Neural progenitor cell (in vitro differentiated cells): ENCODE results near the gene CDC42EP1. TPM values are rescaled to one million over a fixed set of nuclear protein-coding genes. Genes with fewer than 3 reads are reported as not detected.

Experiments used
- DNase-seq: peaks from one replicate; pipeline ENCODE4 v3.0.0-alpha.2; 2016; ENCODE audit warnings: low spot score
- H2AFZ ChIP-seq: fragments of 200-600 bp; sonication (generic); replicated peaks from 2 replicates; pipeline ENCODE4 v1.6.1; 2016; ENCODE audit warnings: antibody characterized with exemption
- H3F3A ChIP-seq: fragments of 200-600 bp; sonication (generic); 2 replicates; pipeline ENCODE4 v1.6.1; 2016; ENCODE audit warnings: antibody characterized with exemption, low read depth
- H3K27ac ChIP-seq: fragments of 200-600 bp; sonication (generic); 2 replicates; pipeline ENCODE4 v1.5.1; 2016; ENCODE audit warnings: mild to moderate bottlenecking
- H3K27me3 ChIP-seq: fragments of 200-600 bp; sonication (generic); 2 replicates; pipeline ENCODE4 v1.6.1; 2016; ENCODE audit warnings: mild to moderate bottlenecking, moderate library complexity
- H3K36me3 ChIP-seq: fragments of 200-600 bp; sonication (generic); 2 replicates; pipeline ENCODE4 v1.5.1; 2016
- H3K4me1 ChIP-seq: fragments of 200-600 bp; sonication (generic); 2 replicates; pipeline ENCODE4 v1.6.1; 2016; ENCODE audit warnings: mixed run types
- H3K4me2 ChIP-seq: fragments of 200-600 bp; sonication (generic); 2 replicates; pipeline ENCODE4 v1.6.1; 2016
- H3K4me3 ChIP-seq: fragments of 200-600 bp; sonication (generic); 2 replicates; pipeline ENCODE4 v1.5.1; 2016
- H3K79me2 ChIP-seq: fragments of 200-600 bp; sonication (generic); 2 replicates; pipeline ENCODE4 v1.6.1; 2016; ENCODE audit warnings: low read depth
- H3K9ac ChIP-seq: fragments of 200-600 bp; sonication (generic); 2 replicates; pipeline ENCODE4 v1.6.1; 2016
- H3K9me3 ChIP-seq: fragments of 200-600 bp; sonication (generic); 2 replicates; pipeline ENCODE4 v1.5.1; 2016; ENCODE audit warnings: low read depth
- H4K20me1 ChIP-seq: fragments of 200-600 bp; sonication (generic); 2 replicates; pipeline ENCODE4 v1.6.1; 2016; ENCODE audit warnings: low read depth
- H3K27ac Mint-ChIP-seq: 3 replicates; pipeline ENCODE4 v1.8.0; 2021; ENCODE audit warnings: mixed read lengths
- H3K27me3 Mint-ChIP-seq: 2 replicates; pipeline ENCODE4 v1.8.0; 2022; ENCODE audit warnings: low read depth, mild to moderate bottlenecking, inconsistent platforms, moderate library complexity, mixed read lengths; ENCODE audit not compliant: insufficient read depth
- H3K36me3 Mint-ChIP-seq: 3 replicates; pipeline ENCODE4 v1.8.0; 2021; ENCODE audit warnings: mixed read lengths
- H3K4me1 Mint-ChIP-seq: 3 replicates; pipeline ENCODE4 v1.8.0; 2021; ENCODE audit warnings: mixed read lengths
- H3K4me3 Mint-ChIP-seq: 3 replicates; pipeline ENCODE4 v1.8.0; 2021; ENCODE audit warnings: mild to moderate bottlenecking, moderate library complexity, mixed read lengths
- H3K9me3 Mint-ChIP-seq: 3 replicates; pipeline ENCODE4 v1.8.0; 2020; ENCODE audit warnings: mixed read lengths
- CTCF ChIP-seq: fragments of 200-600 bp; sonication (generic); IDR thresholded peaks from 2 replicates; pipeline ENCODE4 v1.5.1; 2017; ENCODE audit warnings: antibody characterized with exemption, mild to moderate bottlenecking
- EZH2 ChIP-seq: fragments of 200-600 bp; sonication (generic); IDR thresholded peaks from 2 replicates; pipeline ENCODE4 v1.6.1; 2017; ENCODE audit warnings: antibody characterized with exemption, mild to moderate bottlenecking, moderate library complexity
- EZH2phosphoT487 ChIP-seq: fragments of 200-600 bp; sonication (generic); IDR thresholded peaks from 2 replicates; pipeline ENCODE4 v1.6.1; 2017; ENCODE audit warnings: antibody characterized with exemption
- total RNA-seq: library from RNA; depleted of rRNA; stranded (reverse); fragments of >200 nt; gene quantifications from 2 replicates; pipeline ENCODE4 v1.2.3, GENCODE V29; 2015; ENCODE audit warnings: low replicate concordance

Gene CDC42EP1
- total RNA-seq, 1 donor from 2014 or later, result 0.84 TPM

- Mint-ChIP-seq H3K36me3 (no peaks in the 10 kb centered on the region), H3K9me3 (no peaks in the 10 kb centered on the region), H3K27me3 (peaks cover 8% of the 10 kb centered on the region), H3K27ac (no peak overlapping the region), H3K4me3 (no peak overlapping the region), H3K4me1 (peaks cover 2% of the 10 kb centered on the region)
- Histone ChIP-seq H3K27ac (no peak overlapping the region), H3K36me3 (no peaks in the 10 kb centered on the region), H3K9me3 (no peaks in the 10 kb centered on the region), H3K4me2 (no peak overlapping the region), H3K4me3 (no peak overlapping the region), H3F3A (no peaks in the 10 kb centered on the region), H3K79me2 (no peaks in the 10 kb centered on the region), H3K9ac (no peak overlapping the region), H4K20me1 (no peaks in the 10 kb centered on the region), H3K4me1 (no peaks in the 10 kb centered on the region), H3K27me3 (no peaks in the 10 kb centered on the region), H2AFZ (no peak overlapping the region)
- TF ChIP-seq EZH2, result no peak
- TF ChIP-seq EZH2phosphoT487, result no peak
- no peak for TF ChIP-seq CTCF
- DNase-seq, result no peak
Observed at GRCh38 chr22:37571258-37571991, 11.1 kb downstream of the CDC42EP1 start.

- Histone ChIP-seq H4K20me1 (no peaks in the 10 kb centered on the region), H3K9ac (no peak overlapping the region)
- H3K4me3 Mint-ChIP-seq, result no peak overlapping the region
Observed at GRCh38 chr22:37571992-37572373, 11.7 kb downstream of the CDC42EP1 start.

GRCh38 chr22:37575490-37576003 lies 15.3 kb downstream of the CDC42EP1 start:
- H3K36me3 Mint-ChIP-seq, result no peaks in the 10 kb centered on the region
- Histone ChIP-seq H3F3A (no peaks in the 10 kb centered on the region), H2AFZ (no peak overlapping the region), H3K36me3 (no peaks in the 10 kb centered on the region), H4K20me1 (no peaks in the 10 kb centered on the region), H3K9ac (no peak overlapping the region), H3K4me3 (no peak overlapping the region), H3K79me2 (no peaks in the 10 kb centered on the region), H3K4me1 (no peaks in the 10 kb centered on the region), H3K27ac (no peak overlapping the region), H3K9me3 (no peaks in the 10 kb centered on the region), H3K27me3 (no peaks in the 10 kb centered on the region), H3K4me2 (no peak overlapping the region)
- no peaks in the 10 kb centered on the region for H3K9me3 Mint-ChIP-seq
- peaks cover 7% of the 10 kb centered on the region for H3K27me3 Mint-ChIP-seq
- H3K4me1 Mint-ChIP-seq, result peaks cover 2% of the 10 kb centered on the region
- H3K27ac Mint-ChIP-seq, result no peak overlapping the region
- H3K4me3 Mint-ChIP-seq, result no peak overlapping the region
- TF ChIP-seq CTCF (no peak), EZH2phosphoT487 (no peak), EZH2 (no peak)
- no peak for DNase-seq

More at GRCh38 chr22:37571992-37572373, 11.7 kb downstream of the CDC42EP1 start:
- H3K4me3 ChIP-seq, result no peak overlapping the region
- no peak overlapping the region for H3K27ac Mint-ChIP-seq
- H3K36me3 Mint-ChIP-seq, result no peaks in the 10 kb centered on the region
- H3F3A ChIP-seq, result no peaks in the 10 kb centered on the region
- peaks cover 2% of the 10 kb centered on the region for H3K4me1 Mint-ChIP-seq
- no peaks in the 10 kb centered on the region for H3K4me1 ChIP-seq
- H3K27ac ChIP-seq, result no peak overlapping the region
- DNase-seq, result no peak
- H3K4me2 ChIP-seq, result no peak overlapping the region
- no peaks in the 10 kb centered on the region for H3K79me2 ChIP-seq
- H3K27me3 Mint-ChIP-seq, result peaks cover 8% of the 10 kb centered on the region
- no peak overlapping the region for H2AFZ ChIP-seq
- no peaks in the 10 kb centered on the region for H3K27me3 ChIP-seq
- TF ChIP-seq EZH2, result no peak
- TF ChIP-seq EZH2phosphoT487, result no peak
- no peak for TF ChIP-seq CTCF
- H3K9me3 ChIP-seq, result no peaks in the 10 kb centered on the region
- H3K9me3 Mint-ChIP-seq, result no peaks in the 10 kb centered on the region
- no peaks in the 10 kb centered on the region for H3K36me3 ChIP-seq
